ENCODE results near the gene CFAP54. TPM values are rescaled to one million over a fixed set of nuclear protein-coding genes. Genes with fewer than 3 reads are reported as not detected.

Gene CFAP54
- total RNA-seq, 2 experiments from 2014 or later = 0.55 to 0.75 TPM

DNA sequence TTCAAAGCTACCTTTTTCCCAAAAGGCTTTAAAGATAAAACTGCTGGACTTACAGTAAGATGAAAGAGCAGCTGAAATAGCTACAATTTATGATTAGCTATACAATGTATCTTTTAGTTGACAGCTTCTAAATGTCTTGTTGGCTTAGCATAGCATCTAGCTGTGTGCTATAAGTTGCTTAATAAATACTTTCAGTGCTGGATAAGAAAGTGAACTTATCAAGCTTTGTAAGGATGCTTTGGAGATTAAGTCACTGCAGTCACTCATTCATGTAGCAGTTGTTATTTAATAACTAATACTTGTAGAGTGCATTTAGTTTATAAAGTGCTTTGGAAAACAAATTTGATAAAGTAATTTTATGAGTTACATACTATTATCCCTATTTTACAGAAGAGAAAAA, 14.6 kb downstream of the CFAP54 start:
- H3K9me3 Mint-ChIP-seq = no peaks in the 10 kb centered on the region
- DNase-seq = no peak
- CTCF ChIA-PET = interaction anchor here (0.8 to 4.5 kb wide), 8 partner anchors 13 to 293 kb away, joined by 3 to 29 read pairs (median 5); partner anchors contain the start of genes CDK17 and CFAP54
- no peak overlapping the region for H3K27ac Mint-ChIP-seq
- no peaks in the 10 kb centered on the region for H3K27me3 Mint-ChIP-seq
- peaks cover 47% of the 10 kb centered on the region for H3K4me1 Mint-ChIP-seq
- H3K36me3 Mint-ChIP-seq (ENCODE audit: low read depth) = peaks cover 12% of the 10 kb centered on the region
- POLR2A ChIA-PET = interaction anchor here (0.8 to 1.2 kb wide), 2 partner anchors 12 to 58 kb away, joined by 3 to 5 read pairs; no protein-coding TSS in a partner anchor
- H3K4me3 Mint-ChIP-seq = no peak overlapping the region

DNA sequence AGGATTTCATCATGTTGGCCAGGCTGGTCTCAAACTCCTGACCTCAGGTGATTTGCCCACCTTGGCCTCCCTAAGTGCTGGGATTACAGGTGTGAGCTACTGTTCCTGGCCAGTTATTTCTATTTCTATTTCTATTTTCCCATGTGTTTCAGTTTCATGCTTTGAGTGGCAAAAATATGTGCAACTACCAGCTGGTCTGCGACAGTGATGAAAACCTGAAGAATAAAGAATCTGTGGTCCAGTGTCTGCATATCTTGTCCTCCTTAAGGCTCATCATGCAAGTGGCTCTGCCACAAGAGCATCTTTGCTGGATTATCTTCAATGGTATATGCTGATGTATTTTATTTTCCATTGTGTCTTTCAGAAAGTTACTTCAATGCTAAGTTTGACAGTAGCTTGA, 17.4 kb downstream of the CFAP54 start:
- CTCF ChIA-PET = interaction anchor here (0.7 to 0.9 kb wide), 2 partner anchors 108 to 552 kb away, joined by 3 to 5 read pairs; no protein-coding TSS in a partner anchor
- Mint-ChIP-seq H3K36me3 (ENCODE audit: low read depth) (peaks cover 1% of the 10 kb centered on the region), H3K4me3 (no peak overlapping the region), H3K27me3 (no peaks in the 10 kb centered on the region), H3K9me3 (no peaks in the 10 kb centered on the region), H3K27ac (no peak overlapping the region), H3K4me1 (peaks cover 29% of the 10 kb centered on the region)
- POLR2A ChIA-PET = interaction anchor here (0.6 kb wide), 1 partner anchor 961 kb away, joined by 3 read pairs; no protein-coding TSS in a partner anchor
- no peak for DNase-seq

DNA sequence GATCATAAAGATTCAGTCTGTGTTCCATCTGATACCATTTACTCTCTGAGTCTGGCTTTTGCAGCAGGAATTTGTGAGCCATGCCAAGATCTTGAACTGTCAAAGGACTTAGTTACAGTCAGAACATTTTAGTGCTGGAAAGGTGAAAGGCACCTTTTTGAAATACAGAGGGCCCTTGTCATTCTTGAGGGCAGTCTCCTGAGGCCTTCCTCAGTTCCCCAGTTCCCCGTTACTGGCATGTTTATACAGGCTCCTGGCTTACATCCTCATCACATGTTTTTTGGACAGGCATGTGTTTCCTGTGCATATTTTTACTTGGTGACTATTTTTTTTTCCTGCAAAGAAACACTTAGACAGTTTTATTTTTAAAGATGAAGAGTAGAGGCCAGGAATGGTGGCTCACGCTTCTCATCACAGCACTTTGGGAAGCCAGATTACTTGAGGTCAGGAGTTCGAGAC, 21.0 kb downstream of the CFAP54 start:
- Mint-ChIP-seq H3K36me3 (ENCODE audit: low read depth) (no peaks in the 10 kb centered on the region), H3K4me3 (no peak overlapping the region), H3K9me3 (no peaks in the 10 kb centered on the region), H3K27ac (no peak overlapping the region), H3K27me3 (no peaks in the 10 kb centered on the region), H3K4me1 (peaks cover 12% of the 10 kb centered on the region)
- ChIA-PET POLR2A (no interaction called here), CTCF (no interaction called here)
- no peak for DNase-seq

DNA sequence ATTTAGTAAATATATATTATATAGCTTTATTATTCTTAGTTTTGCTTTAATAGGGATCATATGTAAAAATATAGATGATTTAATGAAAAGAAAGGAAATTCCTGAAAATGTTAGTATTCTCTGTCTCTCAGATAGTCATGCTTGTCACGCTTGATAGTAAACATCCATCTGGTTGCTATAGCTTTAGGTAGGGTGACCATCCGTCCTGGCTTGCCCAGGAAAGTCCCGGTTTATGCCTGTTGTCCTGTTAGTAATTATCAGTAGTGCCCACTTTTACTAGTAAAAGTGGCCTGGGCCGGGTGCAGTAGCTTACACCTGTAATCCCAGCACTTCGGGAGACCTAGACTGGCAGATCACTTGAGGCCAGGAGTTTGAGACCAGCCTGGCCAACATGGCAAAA, 23.8 kb downstream of the CFAP54 start:
- POLR2A ChIA-PET = interaction anchor here (2.5 kb wide), 1 partner anchor 113 kb away, joined by 12 read pairs; the partner anchor contains the start of gene CDK17
- Mint-ChIP-seq H3K9me3 (no peaks in the 10 kb centered on the region), H3K4me1 (peaks cover 28% of the 10 kb centered on the region), H3K4me3 (no peak overlapping the region), H3K27me3 (no peaks in the 10 kb centered on the region), H3K27ac (no peak overlapping the region), H3K36me3 (ENCODE audit: low read depth) (no peaks in the 10 kb centered on the region)
- DNase-seq = no peak
- CTCF ChIA-PET = interaction anchor here (1.2 to 2.4 kb wide), 3 partner anchors 23 to 451 kb away, joined by 3 to 10 read pairs (median 5); partner anchors contain the start of gene CFAP54

- no peak overlapping the region for H3K4me3 Mint-ChIP-seq
- H3K27ac Mint-ChIP-seq = no peak overlapping the region
- no peaks in the 10 kb centered on the region for H3K27me3 Mint-ChIP-seq
- peaks cover 25% of the 10 kb centered on the region for H3K4me1 Mint-ChIP-seq
- ChIA-PET POLR2A (interaction anchor here (2.5 kb wide), 1 partner anchor 113 kb away, joined by 12 read pairs; the partner anchor contains the start of gene CDK17), CTCF (interaction anchor here (1.2 to 2.4 kb wide), 3 partner anchors 24 to 451 kb away, joined by 3 to 10 read pairs (median 5); partner anchors contain the start of gene CFAP54)
- DNase-seq = no peak
- H3K36me3 Mint-ChIP-seq (ENCODE audit: low read depth) = no peaks in the 10 kb centered on the region
- H3K9me3 Mint-ChIP-seq = no peaks in the 10 kb centered on the region
Measured at GRCh38 chr12:96513681-96514080, 24.3 kb downstream of the CFAP54 start.

- Mint-ChIP-seq H3K36me3 (ENCODE audit: low read depth) (no peaks in the 10 kb centered on the region), H3K4me1 (peaks cover 21% of the 10 kb centered on the region), H3K27me3 (no peaks in the 10 kb centered on the region), H3K27ac (no peak overlapping the region), H3K4me3 (no peak overlapping the region), H3K9me3 (no peaks in the 10 kb centered on the region)
- ChIA-PET POLR2A (interaction anchor here (2.5 kb wide), 1 partner anchor 114 kb away, joined by 12 read pairs; the partner anchor contains the start of gene CDK17), CTCF (interaction anchor here (1.2 to 2.4 kb wide), 3 partner anchors 24 to 452 kb away, joined by 3 to 10 read pairs (median 5); partner anchors contain the start of gene CFAP54)
- no peak for DNase-seq
Measured at GRCh38 chr12:96514328-96514727, 25.0 kb downstream of the CFAP54 start.

GRCh38 chr12:96516472-96517430, 27.4 kb downstream of the CFAP54 start:
- POLR2A ChIA-PET = interaction anchor here (0.8 to 2.7 kb wide), 19 partner anchors 13 to 599 kb away, joined by 3 to 47 read pairs (median 3); partner anchors contain the start of genes CCDC38 and CDK17
- Mint-ChIP-seq H3K9me3 (no peaks in the 10 kb centered on the region), H3K4me1 (peaks cover 21% of the 10 kb centered on the region), H3K27me3 (peaks cover 2% of the 10 kb centered on the region), H3K4me3 (peak overlapping the region; percentile 24), H3K36me3 (ENCODE audit: low read depth) (no peaks in the 10 kb centered on the region), H3K27ac (peak overlapping the region; percentile 74)
- CTCF ChIA-PET = interaction anchor here (0.5 to 5.2 kb wide), 68 partner anchors 9 to 982 kb away, joined by 3 to 111 read pairs (median 4); partner anchors contain the start of genes CDK17, CFAP54 and LTA4H
- DNase-seq = peak; percentile 92

DNA sequence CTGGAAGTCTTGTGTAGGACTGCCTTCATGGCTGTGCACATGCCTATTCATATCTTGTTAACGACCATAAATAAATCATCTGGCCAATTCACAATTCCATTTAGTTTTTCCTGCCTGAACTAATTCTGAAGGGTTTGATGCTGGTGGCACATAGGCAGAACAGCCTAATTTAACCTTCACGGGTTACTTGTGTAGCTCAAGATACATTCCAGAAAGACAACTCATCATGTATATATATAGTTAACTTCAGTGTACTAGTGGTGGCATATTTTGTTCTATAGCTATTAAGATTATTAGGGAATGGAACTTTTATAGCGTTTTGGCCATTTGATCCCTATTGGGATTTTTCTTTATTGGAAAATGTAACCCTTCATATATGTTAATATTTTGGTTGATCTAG, 31.4 kb downstream of the CFAP54 start:
- Mint-ChIP-seq H3K27ac (no peak overlapping the region), H3K27me3 (peaks cover 2% of the 10 kb centered on the region), H3K9me3 (no peaks in the 10 kb centered on the region), H3K4me1 (peaks cover 21% of the 10 kb centered on the region), H3K4me3 (no peak overlapping the region), H3K36me3 (ENCODE audit: low read depth) (no peaks in the 10 kb centered on the region)
- no peak for DNase-seq
- ChIA-PET CTCF (interaction anchor here (1.0 kb wide), 1 partner anchor 15 kb away, joined by 3 read pairs; no protein-coding TSS in a partner anchor), POLR2A (no interaction called here)

- CTCF ChIA-PET = interaction anchor here (0.6 to 0.9 kb wide), 3 partner anchors 33 to 307 kb away, joined by 3 to 4 read pairs (median 3); partner anchors contain the start of gene CFAP54
- no peak overlapping the region for H3K4me3 Mint-ChIP-seq
- H3K27ac Mint-ChIP-seq = no peak overlapping the region
- H3K4me1 Mint-ChIP-seq = peaks cover 18% of the 10 kb centered on the region
- no peaks in the 10 kb centered on the region for H3K36me3 Mint-ChIP-seq (ENCODE audit: low read depth)
- no peaks in the 10 kb centered on the region for H3K9me3 Mint-ChIP-seq
- H3K27me3 Mint-ChIP-seq = peaks cover 2% of the 10 kb centered on the region
- no peak for DNase-seq
- POLR2A ChIA-PET = no interaction called here
Measured at GRCh38 chr12:96521895-96522682, 32.7 kb downstream of the CFAP54 start.

GRCh38 chr12:96522690-96523089, 33.3 kb downstream of the CFAP54 start:
- Mint-ChIP-seq H3K4me1 (peaks cover 12% of the 10 kb centered on the region), H3K27me3 (peaks cover 2% of the 10 kb centered on the region), H3K27ac (no peak overlapping the region), H3K9me3 (no peaks in the 10 kb centered on the region), H3K36me3 (ENCODE audit: low read depth) (no peaks in the 10 kb centered on the region), H3K4me3 (no peak overlapping the region)
- DNase-seq = no peak
- POLR2A ChIA-PET = no interaction called here
- CTCF ChIA-PET = no interaction called here

GRCh38 chr12:96526110-96526509, 36.7 kb downstream of the CFAP54 start:
- Mint-ChIP-seq H3K9me3 (no peaks in the 10 kb centered on the region), H3K4me3 (no peak overlapping the region), H3K27me3 (peaks cover 5% of the 10 kb centered on the region), H3K36me3 (ENCODE audit: low read depth) (no peaks in the 10 kb centered on the region), H3K27ac (no peak overlapping the region), H3K4me1 (peaks cover 9% of the 10 kb centered on the region)
- ChIA-PET POLR2A (no interaction called here), CTCF (interaction anchor here (1.4 to 2.5 kb wide), 5 partner anchors 9 to 608 kb away, joined by 3 to 18 read pairs (median 5); partner anchors contain the start of genes CDK17 and CFAP54)
- no peak for DNase-seq

GRCh38 chr12:96529912-96530311, 40.5 kb downstream of the CFAP54 start:
- peaks cover 10% of the 10 kb centered on the region for H3K27me3 Mint-ChIP-seq
- H3K27ac Mint-ChIP-seq = no peak overlapping the region
- no peaks in the 10 kb centered on the region for H3K9me3 Mint-ChIP-seq

More at GRCh38 chr12:96529912-96530311, 40.5 kb downstream of the CFAP54 start:
- ChIA-PET POLR2A (no interaction called here), CTCF (no interaction called here)
- DNase-seq = no peak
- H3K4me1 Mint-ChIP-seq = peaks cover 9% of the 10 kb centered on the region
- no peak overlapping the region for H3K4me3 Mint-ChIP-seq
- H3K36me3 Mint-ChIP-seq (ENCODE audit: low read depth) = no peaks in the 10 kb centered on the region
